Transverse colon (tissue), 4 donors: ENCODE data around the gene MYMK.

Experiments
- CTCF ChIP-seq, 5 experiments: fragments of 200-600 bp in 3 of 5; fragments of 450-650 bp in 2 of 5; sonication (generic) in 3 of 5; IDR thresholded peaks; 1 replicate in 2 of 5; 2 replicates in 3 of 5; pipeline ENCODE4 v1.5.1; 2016 to 2017; ENCODE audit warnings: antibody characterized with exemption in 5 of 5, inconsistent platforms in 3 of 5, mild to moderate bottlenecking in 2 of 5, moderate library complexity in 1 of 5
- EP300 ChIP-seq: sonication (generic); formaldehyde crosslinking; IDR thresholded peaks from one replicate; pipeline ENCODE4 v1.6.1; 2017; ENCODE audit warnings: antibody characterized with exemption, low read depth
- POLR2AphosphoS5 ChIP-seq, 3 donors: sonication (generic); formaldehyde crosslinking; IDR thresholded peaks; one replicate each; pipeline ENCODE4 v1.6.1; 2016; ENCODE audit warnings: antibody characterized with exemption in 3 of 3

- no peak for TF ChIP-seq EP300
- TF ChIP-seq CTCF (IDR thresholded peaks at IDR 0.05): no peak
- no peak for TF ChIP-seq POLR2AphosphoS5 (IDR thresholded peaks at IDR 0.05)
Measured at GRCh38 chr9:133543772-133544467, 19.2 kb upstream of the MYMK start.
